GM12878 (cell line): ENCODE results near the gene SLC1A2. TPM values are rescaled to one million over a fixed set of nuclear protein-coding genes. Genes with fewer than 3 reads are reported as not detected.

Experiments
- ATAC-seq: fragments of 200-7000 bp; cut with Tn5 transposase; 3 replicates; pipeline ENCODE4 v1.9.1; 2020; ENCODE audit warnings: mild to moderate bottlenecking, moderate library complexity
- BruUV-seq: library from RNA; stranded (reverse); fragments of 400-500 nt; replicated peaks from 2 replicates; lab custom pipeline; 2021; lab: Mats Ljungman, UMichigan
- CTCF ChIA-PET: fragments of 300-600 bp; sonication (Branson Sonifier 250); formaldehyde crosslinking; extraction: SDS; loops from one replicate; lab custom pipeline; 2021; ENCODE audit warnings: inconsistent platforms; lab: Yijun Ruan, JAX
- POLR2A ChIA-PET: fragments of 350-600 bp; formaldehyde crosslinking; extraction: SDS; loops from one replicate; lab custom pipeline; 2021; ENCODE audit warnings: inconsistent platforms; lab: Charles Lee
- RAD21 ChIA-PET: fragments of 300-600 bp; sonication (Branson Sonifier 250); formaldehyde crosslinking; loops from one replicate; lab custom pipeline; 2023; ENCODE audit warnings: antibody characterized with exemption; ENCODE audit not compliant: unreplicated experiment; lab: Charles Lee
- SMC1A ChIA-PET: fragments of 300-600 bp; sonication (Branson Sonifier 250); formaldehyde crosslinking; loops from one replicate; lab custom pipeline; 2023; ENCODE audit not compliant: unreplicated experiment, uncharacterized antibody; lab: Charles Lee
- DNase-seq: peaks from one replicate; pipeline ENCODE4 v3.0.0-alpha.2; 2011; ENCODE audit warnings: low read depth, low spot score
- FAIRE-seq: peaks from 3 replicates; lab custom pipeline; 2011; peaks lifted over from hg19 to GRCh38; lab: Jason Lieb, UNC
- H2AFZ ChIP-seq: 2 replicates; pipeline ENCODE4 v1.6.0; 2011; ENCODE audit warnings: low read depth, low read length, control low read depth; ENCODE audit not compliant: control insufficient read depth
- H3K27ac ChIP-seq: 2 replicates; pipeline ENCODE4 v1.5.1; 2011; ENCODE audit warnings: control low read depth; ENCODE audit not compliant: control insufficient read depth, insufficient read depth
- H3K27me3 ChIP-seq, 2 experiments: replicated peaks in 1 of 2; 2 replicates each; pipeline versions ENCODE4 v1.6.0 to v1.6.1; 2011; ENCODE audit warnings: low read length in 1 of 2; ENCODE audit not compliant: control insufficient read depth in 2 of 2, insufficient read depth in 2 of 2
- H3K36me3 ChIP-seq, 2 experiments: 2 replicates each; pipeline ENCODE4 v1.5.1; 2011; ENCODE audit warnings: low read length in 1 of 2; ENCODE audit not compliant: control insufficient read depth in 2 of 2, insufficient read depth in 2 of 2
- H3K4me1 ChIP-seq: 2 replicates; pipeline ENCODE4 v1.6.1; 2011; ENCODE audit warnings: mild to moderate bottlenecking, low read length, moderate library complexity, mixed read lengths; ENCODE audit not compliant: control insufficient read depth, insufficient read depth
- H3K4me2 ChIP-seq: 2 replicates; pipeline ENCODE4 v1.6.0; 2011; ENCODE audit warnings: control low read depth; ENCODE audit not compliant: control insufficient read depth, insufficient read depth
- H3K4me3 ChIP-seq: fragments of 200-600 bp; sonication (generic); 2 replicates; pipeline ENCODE4 v1.5.1; 2016
- H3K79me2 ChIP-seq: 2 replicates; pipeline ENCODE4 v1.6.0; 2011; ENCODE audit warnings: low read length; ENCODE audit not compliant: control insufficient read depth, insufficient read depth
- H3K9ac ChIP-seq: 2 replicates; pipeline ENCODE4 v1.8.0; 2011; ENCODE audit warnings: low read length, control low read depth, mixed read lengths; ENCODE audit not compliant: control insufficient read depth, insufficient read depth
- H3K9me3 ChIP-seq: replicated peaks from 3 replicates; pipeline ENCODE4 v1.5.1; 2011; ENCODE audit warnings: mild to moderate bottlenecking, low read length; ENCODE audit not compliant: control insufficient read depth, insufficient read depth
- H4K20me1 ChIP-seq: 2 replicates; pipeline ENCODE4 v1.6.0; 2011; ENCODE audit not compliant: control insufficient read depth, insufficient read depth
- CEBPB ChIP-seq, 2 experiments: fragments of 150-350 bp in 1 of 2; IDR thresholded peaks; 2 replicates each; pipeline ENCODE4 v1.6.1; 2012 to 2014; ENCODE audit warnings: low read depth in 2 of 2, low read length in 2 of 2, borderline replicate concordance in 1 of 2, inconsistent platforms in 1 of 2
- JUND ChIP-seq: IDR thresholded peaks from 2 replicates; pipeline ENCODE4 v1.6.1; 2012; ENCODE audit warnings: low read depth, mild to moderate bottlenecking, low read length, improper control_type of control experiment, moderate library complexity
- KDM1A ChIP-seq: fragments of 200-600 bp; sonication (generic); IDR thresholded peaks from 2 replicates; pipeline ENCODE4 v1.6.1; 2016; ENCODE audit warnings: borderline replicate concordance
- MTA2 ChIP-seq: fragments of 450-650 bp; IDR thresholded peaks from 2 replicates; pipeline ENCODE4 v1.6.1; 2016; ENCODE audit warnings: low read depth, mild to moderate bottlenecking, moderate library complexity
- NFXL1 ChIP-seq: fragments of 450-650 bp; IDR thresholded peaks from 2 replicates; pipeline ENCODE4 v1.6.1; 2017; ENCODE audit warnings: antibody characterized with exemption, mild to moderate bottlenecking, borderline replicate concordance
- NR2C2 ChIP-seq: IDR thresholded peaks from 2 replicates; pipeline ENCODE4 v1.6.1; 2011; ENCODE audit warnings: borderline replicate concordance, low read depth; ENCODE audit not compliant: control insufficient read depth, insufficient read length
- NR2F1 ChIP-seq: fragments of 450-650 bp; conservative IDR thresholded peaks from 2 replicates; pipeline ENCODE4 v1.6.1; 2017; ENCODE audit warnings: mild to moderate bottlenecking
- PAX5 ChIP-seq: IDR thresholded peaks from 2 replicates; pipeline ENCODE4 v1.6.1; 2011; ENCODE audit warnings: low read depth, low read length, borderline replicate concordance
- POLR2AphosphoS2 ChIP-seq: IDR thresholded peaks from 2 replicates; pipeline ENCODE4 v1.6.1; 2011; ENCODE audit warnings: low read depth, mild to moderate bottlenecking, low read length, improper control_type of control experiment, moderate library complexity
- STAT1 ChIP-seq: fragments of 450-650 bp; conservative IDR thresholded peaks from 2 replicates; pipeline ENCODE4 v1.6.1; 2014; ENCODE audit warnings: antibody characterized with exemption, mild to moderate bottlenecking
- TCF3 ChIP-seq: IDR thresholded peaks from 2 replicates; pipeline ENCODE4 v1.6.1; 2012; ENCODE audit warnings: low read depth, mild to moderate bottlenecking, low read length, borderline replicate concordance; ENCODE audit not compliant: insufficient read depth
- ZNF217 ChIP-seq: fragments of 450-650 bp; IDR thresholded peaks from 2 replicates; pipeline ENCODE4 v1.6.1; 2017; ENCODE audit warnings: antibody characterized with exemption, mild to moderate bottlenecking
- ZSCAN29 ChIP-seq: fragments of 450-650 bp; IDR thresholded peaks from 2 replicates; pipeline ENCODE4 v1.6.1; 2017; ENCODE audit warnings: mild to moderate bottlenecking, moderate library complexity
- WGBS: methylation state at CpG from one replicate; pipeline ENCODE4 v1.1.6; 2016; ENCODE audit warnings: low lambda C conversion rate; ENCODE audit not compliant: insufficient replicate concordance, insufficient coverage; ENCODE audit errors: missing lambda C conversion rate; 5-methylcytosine and 5-hydroxymethylcytosine counted together
- in situ Hi-C: fragments of 300-500 bp; cut with MboI; formaldehyde crosslinking; loops from 9 replicates; pipeline ENCODE4 v1.14.3; 2018; ENCODE audit warnings: mixed read lengths
- intact Hi-C: fragments of 100-400 bp; cut with micrococcal nuclease; formaldehyde crosslinking; loops from one replicate; pipeline ENCODE4 v1.14.2; 2022; ENCODE audit not compliant: unreplicated experiment
- polyA plus RNA-seq, 11 experiments: library from polyadenylated mRNA; depleted of rRNA in 4 of 11; unstranded in 6 of 11; stranded (reverse) in 5 of 11; fragments of >200 nt; fragmentation: Nextera tagmentation in 4 of 11; fragmentation: Illumina TruSeq in 1 of 11; extraction: Ambion mirVana in 4 of 11; extraction: Trizol in 1 of 11; gene quantifications; 1 replicate in 1 of 11; 2 replicates in 10 of 11; pipeline versions ENCODE4 v1.2.1 to v1.2.3, GENCODE V29; 2011 to 2016; ENCODE audit warnings: inconsistent platforms in 2 of 11, missing spikeins in 2 of 11, low read depth in 1 of 11
- total RNA-seq, 4 experiments: library from RNA; depleted of rRNA in 3 of 4; stranded (reverse); fragments of >200 nt in 3 of 4; fragmentation: Illumina TruSeq in 1 of 4; extraction: Trizol in 1 of 4; gene quantifications; 2 replicates each; pipeline versions ENCODE4 v1.2.1 to v1.2.3, GENCODE V29; 2013 to 2021
- TF ChIP-seq, protein P1 (sequence below): fragments of 450-650 bp; IDR thresholded peaks from 2 replicates; pipeline ENCODE4 v1.6.1; 2016; ENCODE audit warnings: mild to moderate bottlenecking
- TF ChIP-seq, protein P2 (sequence below): fragments of 450-650 bp; conservative IDR thresholded peaks from 2 replicates; pipeline ENCODE4 v1.6.1; 2017; ENCODE audit warnings: mild to moderate bottlenecking, moderate library complexity

SLC1A2 gene
- total and polyA plus RNA-seq, 10 of the 15 experiments (the other 5 are each of a cell fraction or from before 2014, with no cell fraction given) = 0.01 to 0.84 (median 0.22) TPM; not detected in 1

DNA sequence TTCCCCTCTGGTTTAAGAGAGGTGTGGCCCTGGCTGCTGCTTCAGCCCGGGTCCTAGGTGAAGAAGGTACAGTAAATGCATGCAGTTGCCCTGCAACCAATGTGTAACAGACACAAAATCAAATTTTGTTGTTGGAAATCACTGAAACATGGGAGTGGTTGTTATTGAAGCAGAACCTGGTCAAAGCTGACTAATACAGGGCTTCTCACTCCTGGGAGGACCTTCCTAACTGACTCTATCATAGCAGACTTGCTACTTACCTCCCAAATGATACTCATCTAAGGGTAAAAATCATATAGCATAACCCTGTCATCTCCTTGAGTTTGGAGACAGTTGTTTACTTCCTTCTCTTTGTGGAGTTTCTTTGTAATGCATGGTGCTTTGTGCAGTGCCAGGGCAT, 52.6 kb downstream of the SLC1A2 start:
- TF ChIP-seq ZNF217 (no peak), JUND (no peak), NFXL1 (no peak), ZSCAN29 (no peak), NR2C2 (no peak), PAX5 (no peak), STAT1 (no peak), NR2F1 (no peak), TCF3 (no peak), KDM1A (no peak), CEBPB (IDR thresholded peaks at IDR 0.05; ENCODE audit: borderline replicate concordance in 1 of 2, low read depth in 2 of 2, low read length in 2 of 2) (no peak), MTA2 (no peak), POLR2AphosphoS2 (no peak)
- TF ChIP-seq, protein P1, sequence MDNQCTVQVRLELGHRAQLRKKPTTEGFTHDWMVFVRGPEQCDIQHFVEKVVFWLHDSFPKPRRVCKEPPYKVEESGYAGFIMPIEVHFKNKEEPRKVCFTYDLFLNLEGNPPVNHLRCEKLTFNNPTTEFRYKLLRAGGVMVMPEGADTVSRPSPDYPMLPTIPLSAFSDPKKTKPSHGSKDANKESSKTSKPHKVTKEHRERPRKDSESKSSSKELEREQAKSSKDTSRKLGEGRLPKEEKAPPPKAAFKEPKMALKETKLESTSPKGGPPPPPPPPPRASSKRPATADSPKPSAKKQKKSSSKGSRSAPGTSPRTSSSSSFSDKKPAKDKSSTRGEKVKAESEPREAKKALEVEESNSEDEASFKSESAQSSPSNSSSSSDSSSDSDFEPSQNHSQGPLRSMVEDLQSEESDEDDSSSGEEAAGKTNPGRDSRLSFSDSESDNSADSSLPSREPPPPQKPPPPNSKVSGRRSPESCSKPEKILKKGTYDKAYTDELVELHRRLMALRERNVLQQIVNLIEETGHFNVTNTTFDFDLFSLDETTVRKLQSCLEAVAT = no peak
- TF ChIP-seq, protein P2, sequence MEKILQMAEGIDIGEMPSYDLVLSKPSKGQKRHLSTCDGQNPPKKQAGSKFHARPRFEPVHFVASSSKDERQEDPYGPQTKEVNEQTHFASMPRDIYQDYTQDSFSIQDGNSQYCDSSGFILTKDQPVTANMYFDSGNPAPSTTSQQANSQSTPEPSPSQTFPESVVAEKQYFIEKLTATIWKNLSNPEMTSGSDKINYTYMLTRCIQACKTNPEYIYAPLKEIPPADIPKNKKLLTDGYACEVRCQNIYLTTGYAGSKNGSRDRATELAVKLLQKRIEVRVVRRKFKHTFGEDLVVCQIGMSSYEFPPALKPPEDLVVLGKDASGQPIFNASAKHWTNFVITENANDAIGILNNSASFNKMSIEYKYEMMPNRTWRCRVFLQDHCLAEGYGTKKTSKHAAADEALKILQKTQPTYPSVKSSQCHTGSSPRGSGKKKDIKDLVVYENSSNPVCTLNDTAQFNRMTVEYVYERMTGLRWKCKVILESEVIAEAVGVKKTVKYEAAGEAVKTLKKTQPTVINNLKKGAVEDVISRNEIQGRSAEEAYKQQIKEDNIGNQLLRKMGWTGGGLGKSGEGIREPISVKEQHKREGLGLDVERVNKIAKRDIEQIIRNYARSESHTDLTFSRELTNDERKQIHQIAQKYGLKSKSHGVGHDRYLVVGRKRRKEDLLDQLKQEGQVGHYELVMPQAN = no peak
- intact Hi-C loops = no loop called here
- SMC1A ChIA-PET = interaction anchor here (0.8 to 1.7 kb wide), 5 partner anchors 11 to 443 kb away, joined by 3 to 6 read pairs (median 3); no protein-coding TSS in a partner anchor

More for the DNA sequence above, 52.6 kb downstream of the SLC1A2 start:
- H3K9ac ChIP-seq = no peak overlapping the region
- H3K9me3 ChIP-seq = peaks cover 5% of the 10 kb centered on the region; the same call in 2 of the 3 replicates
- H3K4me2 ChIP-seq = no peak overlapping the region
- CTCF ChIA-PET = interaction anchor here (1.2 to 1.5 kb wide), 3 partner anchors 9 to 25 kb away, joined by 3 to 7 read pairs (median 3); no protein-coding TSS in a partner anchor
- no peak for FAIRE-seq
- in situ Hi-C loops = no loop called here
- ATAC-seq = no peak
- H3K36me3 ChIP-seq = no peaks in the 10 kb centered on the region
- no peaks in the 10 kb centered on the region for H3K27me3 ChIP-seq
- no peaks in the 10 kb centered on the region for H3K79me2 ChIP-seq
- H2AFZ ChIP-seq = no peak overlapping the region
- 35% methylated on average over 1 of the region's 1 CpG for WGBS
- BruUV-seq = no TSS peak
- no peaks in the 10 kb centered on the region for H4K20me1 ChIP-seq
- no peak overlapping the region for H3K27ac ChIP-seq
- RAD21 ChIA-PET = interaction anchor here (0.9 kb wide), 1 partner anchor 128 kb away, joined by 3 read pairs; no protein-coding TSS in a partner anchor
- POLR2A ChIA-PET = no interaction called here
- no peak for DNase-seq
- no peaks in the 10 kb centered on the region for H3K4me1 ChIP-seq
- no peak overlapping the region for H3K4me3 ChIP-seq
